ENCODE measurements around the gene KRT38.
"Not testable (repeated sequence)": the region's sequence is repeated elsewhere in the genome, so short reads cannot be mapped to it uniquely, and the experiment has no call there.

Gene KRT38

GRCh38 chr17:41420134-41420533, 20.6 kb downstream of the KRT38 start:
- no peak for DNase-seq

GRCh38 chr17:41419716-41420115, 21.1 kb downstream of the KRT38 start:
- DNase-seq, result no peak

GRCh38 chr17:41418116-41418860, 22.5 kb downstream of the KRT38 start:
- DNase-seq, result no peak

- no peak for DNase-seq
Measured at GRCh38 chr17:41417576-41418015, 23.2 kb downstream of the KRT38 start.

- no peak for DNase-seq
Measured at GRCh38 chr17:41417127-41417526, 23.7 kb downstream of the KRT38 start.

GRCh38 chr17:41416479-41416878, 24.3 kb downstream of the KRT38 start:
- DNase-seq, result no peak

- DNase-seq, result no peak
Measured at GRCh38 chr17:41415833-41416335, 24.9 kb downstream of the KRT38 start.

GRCh38 chr17:41415411-41415810, 25.4 kb downstream of the KRT38 start:
- DNase-seq, result no peak

- no peak for DNase-seq
Measured at GRCh38 chr17:41413982-41414381, 26.8 kb downstream of the KRT38 start.

GRCh38 chr17:41413353-41413957, 27.3 kb downstream of the KRT38 start:
- no peak for DNase-seq

- no peak for DNase-seq
Measured at GRCh38 chr17:41411072-41411840, 29.5 kb downstream of the KRT38 start.

GRCh38 chr17:41407226-41407625, 33.6 kb downstream of the KRT38 start:
- DNase-seq, result no peak

GRCh38 chr17:41406205-41406604, 34.6 kb downstream of the KRT38 start:
- no peak for DNase-seq

- DNase-seq, result no peak
Measured at GRCh38 chr17:41404024-41404671, 36.6 kb downstream of the KRT38 start.

GRCh38 chr17:41403404-41404023, 37.3 kb downstream of the KRT38 start:
- no peak for DNase-seq

GRCh38 chr17:41402161-41402560, 38.6 kb downstream of the KRT38 start:
- DNase-seq, result no peak

GRCh38 chr17:41396996-41397660, 43.7 kb downstream of the KRT38 start, which contains the start of gene KRT31:
KRT31 (minus strand) TSS chr17:41397608; CDS start chr17:41397539, 69 bp downstream.
- no peak for DNase-seq

- DNase-seq, result no peak
Measured at GRCh38 chr17:41396340-41396739, 44.4 kb downstream of the KRT38 start.

- no peak for DNase-seq
Measured at GRCh38 chr17:41395611-41396010, 45.2 kb downstream of the KRT38 start.

GRCh38 chr17:41395044-41395443, 45.7 kb downstream of the KRT38 start:
- not testable (repeated sequence) for DNase-seq

- DNase-seq, result no peak
Measured at GRCh38 chr17:41394254-41394996, 46.4 kb downstream of the KRT38 start.

Data from NCI-H1436 (cell line).